ENCODE data around the gene MYOM1. TPM values are rescaled to one million over a fixed set of nuclear protein-coding genes. Genes with fewer than 3 reads are reported as not detected.
"Not testable (repeated sequence)": the region's sequence is repeated elsewhere in the genome, so short reads cannot be mapped to it uniquely, and the experiment has no call there.

The MYOM1 gene
- total RNA-seq, 1 donor from 2014 or later: 1.1 TPM

DNA sequence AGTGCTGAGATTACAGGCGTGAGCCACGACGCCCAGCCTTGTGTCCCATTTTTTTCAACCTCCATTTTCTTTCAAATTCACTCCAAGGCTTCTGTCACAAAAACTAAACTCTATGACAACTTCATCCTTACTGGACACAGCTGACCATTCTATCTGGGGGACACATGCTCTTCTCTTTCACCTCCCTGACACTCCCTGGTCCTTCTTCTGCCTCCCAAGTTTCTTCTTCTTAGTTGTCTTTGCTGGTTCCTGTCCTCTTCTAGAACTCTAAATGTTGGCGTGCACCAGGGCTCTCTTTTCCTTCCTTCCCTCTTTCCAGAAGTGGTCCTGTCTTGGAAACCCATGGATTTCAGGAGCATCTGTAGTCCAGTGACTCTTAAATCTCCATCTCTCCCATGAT, 166.7 kb downstream of the MYOM1 start:
- Mint-ChIP-seq H3K27ac (no peak overlapping the region), H3K27me3 (no peaks in the 10 kb centered on the region), H3K36me3 (ENCODE audit: insufficient read depth) (peaks cover 9% of the 10 kb centered on the region), H3K9me3 (ENCODE audit: low read depth) (peaks cover 13% of the 10 kb centered on the region), H3K4me3 (ENCODE audit: low read depth) (no peak overlapping the region), H3K4me1 (ENCODE audit: low read depth) (peaks cover 15% of the 10 kb centered on the region)
- TF ChIP-seq, protein P1, sequence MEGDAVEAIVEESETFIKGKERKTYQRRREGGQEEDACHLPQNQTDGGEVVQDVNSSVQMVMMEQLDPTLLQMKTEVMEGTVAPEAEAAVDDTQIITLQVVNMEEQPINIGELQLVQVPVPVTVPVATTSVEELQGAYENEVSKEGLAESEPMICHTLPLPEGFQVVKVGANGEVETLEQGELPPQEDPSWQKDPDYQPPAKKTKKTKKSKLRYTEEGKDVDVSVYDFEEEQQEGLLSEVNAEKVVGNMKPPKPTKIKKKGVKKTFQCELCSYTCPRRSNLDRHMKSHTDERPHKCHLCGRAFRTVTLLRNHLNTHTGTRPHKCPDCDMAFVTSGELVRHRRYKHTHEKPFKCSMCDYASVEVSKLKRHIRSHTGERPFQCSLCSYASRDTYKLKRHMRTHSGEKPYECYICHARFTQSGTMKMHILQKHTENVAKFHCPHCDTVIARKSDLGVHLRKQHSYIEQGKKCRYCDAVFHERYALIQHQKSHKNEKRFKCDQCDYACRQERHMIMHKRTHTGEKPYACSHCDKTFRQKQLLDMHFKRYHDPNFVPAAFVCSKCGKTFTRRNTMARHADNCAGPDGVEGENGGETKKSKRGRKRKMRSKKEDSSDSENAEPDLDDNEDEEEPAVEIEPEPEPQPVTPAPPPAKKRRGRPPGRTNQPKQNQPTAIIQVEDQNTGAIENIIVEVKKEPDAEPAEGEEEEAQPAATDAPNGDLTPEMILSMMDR (IDR thresholded peaks at IDR 0.05; ENCODE audit: unreplicated experiment): no peak
- no peak for DNase-seq (ENCODE audit: low spot score, unreplicated experiment)

DNA sequence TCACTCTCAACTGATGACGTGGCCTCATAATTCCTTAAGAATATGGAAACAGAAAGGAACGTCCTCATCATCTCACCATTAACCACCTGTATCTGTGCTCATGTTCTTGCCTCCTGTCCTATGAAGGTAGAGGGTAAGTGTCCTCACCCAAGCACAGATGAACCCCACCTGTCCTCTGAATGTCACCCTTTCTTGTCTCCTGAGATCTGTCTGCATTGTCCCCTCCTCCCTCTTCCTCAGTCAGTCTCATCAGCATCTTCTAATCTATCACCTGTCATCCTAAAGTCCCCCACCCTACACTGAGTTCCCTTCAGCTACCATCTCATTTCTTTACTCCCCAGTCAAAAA, 167.4 kb downstream of the MYOM1 start:
- H3K36me3 Mint-ChIP-seq (ENCODE audit: insufficient read depth): peaks cover 9% of the 10 kb centered on the region
- H3K9me3 Mint-ChIP-seq (ENCODE audit: low read depth): peaks cover 13% of the 10 kb centered on the region
- peak overlapping the region; percentile 34 for H3K27ac Mint-ChIP-seq
- TF ChIP-seq, protein P1 (IDR thresholded peaks at IDR 0.05; ENCODE audit: unreplicated experiment): no peak
- peaks cover 15% of the 10 kb centered on the region for H3K4me1 Mint-ChIP-seq (ENCODE audit: low read depth)
- no peaks in the 10 kb centered on the region for H3K27me3 Mint-ChIP-seq
- no peak overlapping the region for H3K4me3 Mint-ChIP-seq (ENCODE audit: low read depth)
- DNase-seq (ENCODE audit: low spot score, unreplicated experiment): no peak

DNA sequence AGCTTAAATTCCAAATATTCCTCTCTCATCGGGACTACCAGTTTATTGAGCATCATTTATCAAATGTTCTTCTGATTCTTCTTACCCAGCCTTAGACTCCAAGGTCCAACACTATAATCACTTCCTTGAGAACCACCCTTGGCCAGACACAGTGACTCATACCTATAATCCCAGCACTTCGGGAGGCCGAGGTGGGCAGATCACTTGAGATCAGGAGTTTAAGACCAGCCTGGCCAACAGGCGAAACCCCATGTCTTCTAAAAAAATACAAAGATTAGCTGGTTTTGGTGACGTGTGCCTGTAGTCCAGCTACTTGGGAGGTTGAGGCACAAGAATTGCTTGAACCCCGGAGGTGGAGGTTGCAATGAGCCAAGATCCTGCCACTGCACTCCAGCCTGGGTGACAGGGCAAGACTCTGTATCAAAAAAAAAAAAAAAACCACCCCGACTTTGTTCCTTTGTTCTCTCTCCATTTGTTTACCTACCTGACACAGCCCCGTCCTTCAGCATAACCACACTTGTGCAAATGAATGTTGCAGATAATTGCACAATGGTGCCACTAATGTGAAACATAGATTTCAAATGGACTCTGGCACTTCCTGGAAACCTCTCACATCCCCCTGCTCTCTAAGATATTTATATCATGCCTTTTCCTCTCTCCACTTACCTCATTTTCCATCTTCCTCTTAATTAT, 167.9 kb downstream of the MYOM1 start:
- peaks cover 9% of the 10 kb centered on the region for H3K36me3 Mint-ChIP-seq (ENCODE audit: insufficient read depth)
- peaks cover 15% of the 10 kb centered on the region for H3K4me1 Mint-ChIP-seq (ENCODE audit: low read depth)
- no peak overlapping the region for H3K27ac Mint-ChIP-seq
- no peak overlapping the region for H3K4me3 Mint-ChIP-seq (ENCODE audit: low read depth)
- TF ChIP-seq, protein P1 (IDR thresholded peaks at IDR 0.05; ENCODE audit: unreplicated experiment): no peak
- H3K27me3 Mint-ChIP-seq: no peaks in the 10 kb centered on the region
- DNase-seq (ENCODE audit: low spot score, unreplicated experiment): no peak
- peaks cover 13% of the 10 kb centered on the region for H3K9me3 Mint-ChIP-seq (ENCODE audit: low read depth)

DNA sequence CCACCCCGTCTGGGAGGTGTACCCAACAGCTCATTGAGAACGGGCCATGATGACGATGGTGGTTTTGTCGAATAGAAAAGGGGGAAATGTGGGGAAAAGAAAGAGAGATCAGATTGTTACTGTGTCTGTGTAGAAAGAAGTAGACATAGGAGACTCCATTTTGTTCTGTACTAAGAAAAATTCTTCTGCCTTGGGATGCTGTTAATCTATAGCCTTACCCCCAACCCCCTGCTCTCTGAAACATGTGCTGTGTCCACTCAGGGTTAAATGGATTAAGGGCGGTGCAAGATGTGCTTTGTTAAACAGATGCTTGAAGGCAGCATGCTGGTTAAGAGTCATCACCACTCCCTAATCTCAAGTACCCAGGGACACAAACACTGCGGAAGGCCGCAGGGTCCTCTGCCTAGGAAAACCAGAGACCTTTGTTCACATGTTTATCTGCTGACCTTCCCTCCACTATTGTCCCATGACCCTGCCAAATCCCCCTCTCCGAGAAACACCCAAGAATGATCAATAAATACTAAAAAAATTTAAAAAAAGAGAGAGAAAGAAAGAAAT, 169.8 kb downstream of the MYOM1 start:
- H3K9me3 Mint-ChIP-seq (ENCODE audit: low read depth): peaks cover 13% of the 10 kb centered on the region
- peaks cover 23% of the 10 kb centered on the region for H3K4me1 Mint-ChIP-seq (ENCODE audit: low read depth)
- H3K27ac Mint-ChIP-seq; H3K36me3 Mint-ChIP-seq (ENCODE audit: insufficient read depth); DNase-seq (ENCODE audit: low spot score, unreplicated experiment); H3K4me3 Mint-ChIP-seq (ENCODE audit: low read depth); H3K27me3 Mint-ChIP-seq: not testable (repeated sequence)

DNA sequence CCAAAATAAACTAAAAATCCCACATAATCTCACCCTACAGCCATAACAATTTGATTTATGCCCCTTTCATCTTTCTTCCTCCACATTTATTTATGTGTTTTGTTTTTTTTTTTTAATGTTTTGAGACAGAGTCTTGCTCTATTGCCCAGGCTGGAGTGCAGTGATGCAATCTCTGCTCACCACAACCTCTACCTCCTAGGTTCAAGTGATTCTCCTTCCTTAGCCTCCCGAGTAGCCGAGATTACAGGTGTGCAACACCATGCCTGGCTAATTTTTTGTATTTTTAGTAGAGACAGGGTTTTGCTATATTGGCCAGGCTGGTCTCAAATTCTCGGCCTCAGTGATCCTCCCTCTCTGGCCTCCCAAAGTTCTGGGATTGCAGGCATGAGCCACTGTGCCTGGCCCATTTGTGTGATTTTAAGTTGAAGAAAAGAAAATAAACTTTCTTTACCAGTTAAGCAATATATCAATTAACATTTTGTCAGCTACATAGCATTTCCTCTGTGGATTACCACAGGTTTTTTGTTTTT, 170.9 kb downstream of the MYOM1 start:
- Mint-ChIP-seq H3K36me3 (ENCODE audit: insufficient read depth) (peaks cover 6% of the 10 kb centered on the region), H3K4me3 (ENCODE audit: low read depth) (no peak overlapping the region), H3K9me3 (ENCODE audit: low read depth) (peaks cover 8% of the 10 kb centered on the region), H3K27ac (no peak overlapping the region), H3K27me3 (no peaks in the 10 kb centered on the region), H3K4me1 (ENCODE audit: low read depth) (peaks cover 26% of the 10 kb centered on the region)
- no peak for DNase-seq (ENCODE audit: low spot score, unreplicated experiment)
- TF ChIP-seq, protein P1 (IDR thresholded peaks at IDR 0.05; ENCODE audit: unreplicated experiment): no peak

DNA sequence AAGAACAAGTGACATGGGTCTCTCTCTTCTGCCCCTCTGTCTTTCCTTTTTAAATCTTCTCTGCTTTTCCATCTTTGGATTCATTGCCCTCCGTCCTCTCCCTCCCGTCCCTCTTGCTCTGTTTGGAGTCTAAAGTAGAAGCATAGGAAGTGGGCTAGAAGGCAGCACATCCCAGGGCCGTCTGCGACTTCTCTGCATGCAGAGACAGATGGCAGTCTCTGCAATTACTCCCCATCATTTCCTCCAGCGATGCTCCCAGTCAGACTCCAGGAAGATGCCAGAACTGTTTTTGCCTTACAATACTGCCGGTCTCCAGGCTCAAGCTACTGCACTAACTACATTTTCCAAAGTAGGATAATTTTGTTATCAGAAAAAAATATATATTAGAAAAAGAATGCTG, 171.6 kb downstream of the MYOM1 start:
- Mint-ChIP-seq H3K4me1 (ENCODE audit: low read depth) (peaks cover 26% of the 10 kb centered on the region), H3K9me3 (ENCODE audit: low read depth) (peaks cover 2% of the 10 kb centered on the region), H3K36me3 (ENCODE audit: insufficient read depth) (peaks cover under 1% of the 10 kb centered on the region), H3K27me3 (no peaks in the 10 kb centered on the region), H3K4me3 (ENCODE audit: low read depth) (no peak overlapping the region), H3K27ac (no peak overlapping the region)
- TF ChIP-seq, protein P1 (IDR thresholded peaks at IDR 0.05; ENCODE audit: unreplicated experiment): no peak
- no peak for DNase-seq (ENCODE audit: low spot score, unreplicated experiment)

Data from progenitor cell of endocrine pancreas (in vitro differentiated cells).